Measurements from ENCODE around the gene IL9.

The IL9 gene

DNA sequence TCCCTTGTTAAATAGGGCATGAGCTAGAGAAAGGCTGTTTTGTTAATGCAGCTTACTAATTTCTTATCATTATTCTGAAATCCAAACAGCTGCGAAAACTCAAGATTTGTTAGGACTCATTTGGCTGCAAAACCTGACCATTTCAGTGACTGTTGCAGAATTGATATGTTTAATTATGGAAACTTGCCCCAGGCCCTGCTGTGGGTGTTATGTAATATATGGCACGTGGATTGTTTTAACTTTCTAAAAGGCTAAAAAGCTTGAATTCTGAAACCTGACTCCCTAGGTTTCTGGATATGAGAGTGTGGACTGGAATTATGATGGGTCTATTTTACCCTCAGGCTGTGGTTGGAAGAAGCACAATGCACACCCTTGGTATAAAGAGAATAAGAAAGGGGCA, 4.4 kb downstream of the IL9 start:
- no peak for DNase-seq

DNA sequence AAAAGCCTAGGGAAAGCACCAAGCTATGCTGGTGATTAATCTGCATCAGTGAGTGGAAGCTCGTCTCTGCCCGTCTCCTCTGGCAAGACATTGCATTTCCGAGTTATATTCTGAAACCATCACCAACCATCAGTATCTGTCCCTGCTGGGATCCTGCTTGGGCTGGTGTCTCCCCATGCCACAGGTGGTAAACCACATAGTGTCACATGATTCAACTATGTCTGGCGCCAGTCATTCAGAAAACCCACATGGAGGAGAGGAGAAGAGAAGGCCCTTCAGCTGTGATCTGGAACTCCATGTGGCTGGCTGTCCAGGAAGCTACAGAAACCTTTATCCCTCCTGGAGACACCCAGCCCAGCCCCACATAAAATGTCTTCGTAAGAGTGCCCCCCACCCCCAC, 4.8 kb downstream of the IL9 start:
- DNase-seq = peak in 1 of 5 donors; percentile 57

DNA sequence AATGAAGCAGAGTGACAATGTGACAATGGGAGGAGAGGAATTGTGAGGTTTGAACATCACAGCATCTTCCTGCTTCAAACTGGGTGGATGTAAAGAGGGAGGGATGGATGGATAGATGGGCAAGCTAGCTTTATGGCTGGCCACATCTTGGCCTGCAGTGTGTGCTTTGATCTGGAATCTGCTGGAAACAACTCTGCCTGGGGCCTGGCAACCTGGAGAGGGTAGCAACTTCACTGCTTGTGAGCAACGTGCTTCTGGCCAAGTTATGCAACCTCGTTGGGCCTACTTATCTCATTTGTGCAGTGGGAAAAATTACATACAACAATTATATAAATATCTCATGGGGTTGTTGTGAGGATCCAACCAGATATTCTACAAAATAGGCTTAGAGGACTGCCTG, 5.3 kb downstream of the IL9 start:
- DNase-seq = no peak

DNA sequence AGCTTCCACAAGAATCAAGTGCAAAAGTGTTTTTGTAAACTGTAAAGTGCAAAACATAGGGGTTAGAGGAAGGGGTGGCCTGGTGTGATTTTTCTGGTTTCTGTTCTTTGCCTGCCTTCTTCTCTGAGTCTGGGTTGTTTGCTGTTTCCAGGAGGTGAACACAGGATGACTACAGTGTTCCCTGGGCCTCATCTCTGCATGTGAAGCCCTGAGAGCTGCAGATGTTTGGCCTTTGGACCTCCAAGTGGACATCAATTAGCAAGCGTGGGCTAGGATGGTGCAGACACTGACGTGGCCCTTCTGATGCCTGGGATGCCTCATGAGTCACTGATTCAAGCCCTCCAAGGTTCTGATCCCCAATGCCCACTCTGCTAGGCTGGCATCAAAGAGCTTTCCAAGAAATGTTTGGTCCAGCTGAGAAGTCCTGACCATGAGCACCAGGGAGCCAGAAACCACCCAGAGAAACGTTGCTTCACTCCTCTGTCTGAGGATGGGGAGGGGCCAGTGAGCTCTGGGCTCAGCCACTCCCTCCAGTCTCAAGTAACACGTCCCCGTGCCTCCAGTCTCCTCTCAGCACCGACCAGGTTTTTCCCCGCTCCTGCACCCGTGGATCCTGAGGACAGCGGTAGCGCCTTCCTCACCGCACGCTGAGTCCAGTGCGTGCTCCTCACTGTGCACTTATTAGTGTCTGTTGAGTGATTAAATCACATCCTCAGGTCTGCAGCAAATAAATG, 7.6 kb downstream of the IL9 start:
- no peak for DNase-seq

DNA sequence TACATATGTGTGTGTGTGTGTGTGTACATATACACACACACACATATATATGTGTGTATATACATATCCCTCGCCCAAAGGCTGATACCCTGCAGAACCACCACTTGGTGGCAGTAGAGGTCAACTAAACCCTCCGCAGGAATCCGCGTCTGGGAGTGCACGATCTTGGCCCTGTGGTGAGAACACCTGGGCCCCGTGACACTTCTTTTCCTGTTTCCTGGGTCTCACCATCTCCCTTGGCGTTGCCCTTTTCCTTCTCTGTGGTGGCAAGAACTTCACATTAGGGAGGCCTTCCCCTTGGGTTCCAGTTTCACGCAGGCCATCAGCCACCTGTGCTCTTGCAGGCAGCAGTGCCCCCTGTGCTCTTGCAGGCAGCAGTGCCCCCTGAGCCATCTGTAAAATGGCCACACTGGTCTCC, 8.2 kb downstream of the IL9 start:
- peak; percentile 27 to 56 (median 40) for DNase-seq

DNA sequence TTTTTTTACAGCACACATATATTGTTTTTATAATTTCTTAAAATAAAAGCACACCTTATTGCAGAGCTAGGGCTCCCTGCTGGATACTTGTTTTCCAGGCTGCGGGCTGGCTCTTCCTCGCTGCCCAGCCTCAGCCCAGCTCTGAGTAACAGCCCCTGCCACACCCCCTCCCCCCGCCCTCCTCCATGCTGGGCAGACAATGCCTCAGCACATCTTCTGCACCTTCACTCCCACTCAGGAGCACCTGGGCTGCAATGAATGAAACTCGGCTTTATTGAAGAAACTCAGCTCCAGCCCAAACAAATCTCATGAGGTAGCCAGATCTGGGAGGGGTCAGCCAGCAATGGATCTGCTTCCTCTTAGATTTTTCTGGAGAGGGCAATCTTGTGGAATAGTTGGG, 9.5 kb downstream of the IL9 start:
- DNase-seq = no peak

DNA sequence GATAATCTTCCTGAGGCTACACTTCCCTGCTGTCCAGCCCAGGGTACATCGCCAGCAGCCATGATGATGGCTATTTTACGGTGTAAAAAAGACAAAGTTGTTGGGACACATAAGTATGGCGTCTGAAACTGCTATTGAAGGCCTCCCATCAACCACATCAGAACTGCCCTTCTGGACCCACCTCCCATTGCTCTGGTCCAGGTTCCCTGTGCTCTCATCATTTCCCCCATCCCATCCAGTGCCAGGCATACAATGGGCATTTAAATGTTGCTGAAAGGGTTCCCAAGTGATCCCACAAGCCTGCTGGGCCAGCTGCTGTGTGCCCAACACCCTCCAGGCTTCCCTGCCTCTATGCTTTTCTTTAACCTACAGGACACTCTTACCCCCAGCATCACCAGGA, 10.6 kb downstream of the IL9 start:
- no peak for DNase-seq

DNA sequence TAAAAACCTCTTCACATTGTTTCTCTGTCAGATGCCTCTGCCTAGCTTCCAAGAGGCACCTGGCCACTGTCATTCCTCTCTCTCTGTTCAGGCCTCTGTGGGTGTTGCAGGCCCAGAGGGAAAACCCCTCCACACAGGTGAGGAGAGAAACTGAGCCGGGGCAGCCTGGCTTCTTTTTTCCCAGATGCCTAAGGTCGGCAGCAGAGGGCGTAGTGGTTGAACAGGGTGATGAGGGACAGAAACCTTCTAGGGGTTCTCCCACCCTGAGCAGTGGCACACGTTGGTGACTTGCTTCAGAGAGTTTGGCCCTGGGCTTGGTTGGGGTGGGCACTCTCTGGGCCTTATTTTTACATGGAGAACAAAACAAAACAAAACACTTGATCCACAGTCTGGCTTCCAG, 12.2 kb downstream of the IL9 start:
- no peak for DNase-seq

DNA sequence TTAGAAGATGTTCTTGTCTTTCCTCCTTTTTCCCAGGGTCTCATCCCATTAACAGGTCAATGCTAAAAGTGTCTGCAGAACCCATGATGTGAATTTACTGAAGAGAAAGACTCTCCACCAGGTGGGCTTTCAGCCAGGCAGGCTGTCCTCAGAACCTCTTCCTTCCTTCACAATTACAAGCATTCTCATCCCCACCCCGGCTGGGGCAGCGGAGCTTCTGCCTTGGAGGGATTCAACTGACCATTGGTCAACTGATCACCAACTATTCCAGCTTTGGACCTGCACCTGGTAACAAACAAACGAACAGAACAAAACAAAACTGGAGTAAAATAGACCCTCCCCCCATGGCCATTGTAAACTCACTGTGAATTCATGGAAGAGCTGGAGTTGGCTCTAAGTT, 12.6 kb downstream of the IL9 start:
- DNase-seq = no peak

DNA sequence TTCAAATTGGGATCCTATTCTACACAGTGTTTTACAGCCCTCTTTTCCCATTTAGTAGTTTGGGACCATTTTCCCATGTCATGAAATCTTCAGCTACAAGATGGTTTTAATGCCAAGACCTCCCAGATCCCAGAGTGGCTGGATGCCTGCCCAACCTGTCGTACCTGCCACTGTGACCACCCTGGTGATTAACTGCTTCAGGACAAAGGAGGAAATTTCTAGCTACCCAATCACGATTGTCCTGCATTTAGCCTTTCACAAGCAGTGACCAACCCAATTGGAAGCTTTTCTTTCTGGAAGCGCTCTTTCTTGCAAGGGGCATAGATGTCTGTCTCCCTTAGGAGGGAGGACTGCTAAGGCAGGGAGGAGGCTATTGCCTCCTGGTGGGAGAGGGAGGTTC, 13.8 kb downstream of the IL9 start:
- no peak for DNase-seq

DNA sequence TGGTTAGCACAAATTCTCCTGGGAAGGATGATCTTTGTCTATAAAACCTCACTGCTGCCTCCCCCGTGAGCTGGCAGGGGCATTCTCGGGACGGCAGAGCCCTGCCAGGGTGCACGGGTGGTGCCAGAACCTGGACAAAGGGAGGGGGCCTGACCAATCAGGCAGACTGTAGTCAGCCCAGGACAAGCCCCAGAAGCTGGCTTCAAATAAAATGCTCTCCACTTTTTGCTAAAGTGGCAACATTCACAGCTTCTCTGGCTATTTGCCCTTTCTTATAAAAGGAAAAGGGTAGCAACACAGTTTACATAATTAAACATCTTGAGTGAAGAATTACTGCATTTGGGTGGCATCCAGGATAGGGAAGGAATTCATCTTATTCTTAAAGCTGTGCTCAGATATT, 14.4 kb downstream of the IL9 start:
- no peak for DNase-seq

DNA sequence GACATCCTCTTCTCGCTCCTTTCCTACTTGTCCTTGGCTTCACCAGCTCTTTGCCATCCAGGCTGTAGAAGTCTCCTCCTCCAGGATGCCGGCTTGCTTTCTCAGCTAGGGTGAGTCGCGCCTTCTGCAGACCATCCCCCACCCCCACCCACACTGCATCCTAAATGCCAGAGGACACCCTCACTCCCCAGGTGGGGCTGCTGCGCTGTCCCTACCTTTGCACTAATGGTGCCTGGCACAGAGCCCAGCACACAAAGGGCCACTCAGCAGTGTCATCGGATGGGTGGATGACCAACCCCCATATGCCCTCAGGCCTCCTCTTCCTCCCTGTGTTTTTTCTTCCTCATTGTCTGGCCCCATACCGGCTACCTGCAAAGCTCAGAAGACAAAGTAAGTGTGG, 14.8 kb downstream of the IL9 start:
- no peak for DNase-seq

DNA sequence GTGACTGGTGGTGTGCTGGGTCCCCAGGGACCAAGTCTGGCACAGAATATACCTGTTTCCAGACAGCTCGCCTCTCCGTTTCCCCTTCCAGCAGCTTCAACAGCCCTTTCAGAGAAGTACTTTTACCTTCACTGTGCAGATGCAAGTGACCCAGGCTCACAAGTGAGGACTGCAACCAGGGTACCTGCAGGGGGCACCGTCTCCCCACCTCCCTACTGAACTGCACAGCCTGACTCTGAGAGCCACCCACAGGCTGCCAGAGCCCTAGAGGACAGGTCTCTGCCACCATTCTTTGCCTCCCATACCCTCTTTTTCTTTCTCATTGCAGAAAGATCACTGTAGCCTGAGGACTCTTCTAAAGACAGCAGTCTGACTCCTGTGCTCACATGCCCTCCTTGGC, 15.4 kb downstream of the IL9 start:
- DNase-seq = no peak

DNA sequence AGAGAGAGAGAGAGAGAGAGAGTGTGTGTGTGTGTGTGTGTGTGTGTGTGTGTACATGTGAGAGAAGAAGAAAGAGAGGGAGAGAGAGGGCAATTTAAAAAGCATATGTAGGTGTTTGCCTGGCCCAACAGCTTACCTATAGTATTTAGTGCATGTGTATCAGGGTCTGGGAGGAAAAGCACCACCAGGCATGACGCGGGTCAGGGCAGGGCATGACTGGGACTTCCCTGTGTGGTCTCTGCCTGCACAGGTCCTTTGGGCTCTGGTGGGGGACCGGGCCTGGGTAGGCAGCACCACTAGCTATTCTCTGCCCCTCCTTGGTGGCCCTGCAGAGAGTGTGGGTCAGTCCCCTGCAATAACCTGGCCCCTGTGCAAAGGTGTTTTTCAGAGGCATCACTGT, 16.1 kb downstream of the IL9 start:
- no peak for DNase-seq

DNA sequence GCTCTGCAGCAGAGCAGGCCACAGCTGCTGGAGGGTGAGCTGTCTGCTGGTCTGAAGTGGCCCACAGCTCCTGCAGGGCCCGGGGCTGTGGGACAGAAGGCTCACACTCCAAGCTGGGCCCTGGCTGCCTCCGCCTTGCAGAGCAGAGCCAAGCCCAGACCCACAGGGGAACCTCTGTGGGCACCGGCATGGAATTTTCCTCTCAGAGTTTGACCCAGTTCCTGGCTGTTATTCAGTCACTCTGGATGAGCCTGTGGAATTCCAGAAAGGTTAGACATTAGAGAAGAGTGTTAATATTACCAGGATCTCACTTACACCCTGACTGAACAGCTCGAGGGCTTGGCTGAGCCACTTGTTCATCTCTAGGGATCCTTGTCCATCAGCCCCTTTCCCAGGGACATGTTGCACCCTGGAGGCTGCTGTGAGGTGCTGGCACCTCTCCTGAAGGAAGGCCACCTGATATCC, 17.5 kb downstream of the IL9 start:
- no peak for DNase-seq

DNA sequence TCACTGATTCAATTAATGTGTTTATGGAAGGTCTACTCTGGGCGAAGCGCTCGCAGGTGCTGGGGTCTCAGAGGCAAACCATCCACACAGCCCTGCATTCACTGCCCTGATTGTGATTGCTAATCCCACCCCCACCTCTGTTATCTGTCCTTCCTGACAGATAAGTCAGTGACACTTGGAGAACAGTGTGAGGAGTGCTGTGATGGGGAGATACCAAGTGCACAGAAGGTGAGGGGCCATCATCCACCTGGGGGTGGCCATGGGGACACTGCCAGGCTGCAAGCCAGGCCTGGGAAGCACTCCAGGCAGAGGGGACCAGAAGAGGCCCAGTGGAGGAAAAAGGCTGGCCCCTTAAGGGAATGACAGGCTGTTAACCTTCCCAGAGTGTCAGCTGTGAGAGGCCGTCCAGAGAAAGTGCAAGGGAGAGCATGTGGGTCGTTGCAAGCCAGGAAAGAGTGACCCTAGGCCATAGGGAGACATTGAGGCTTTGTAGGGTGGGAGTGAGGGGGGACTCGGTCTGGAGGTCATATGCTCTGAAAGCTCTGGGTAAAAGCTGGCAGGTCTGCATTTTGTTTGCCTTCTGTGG, 18.0 kb downstream of the IL9 start:
- DNase-seq = no peak

DNA sequence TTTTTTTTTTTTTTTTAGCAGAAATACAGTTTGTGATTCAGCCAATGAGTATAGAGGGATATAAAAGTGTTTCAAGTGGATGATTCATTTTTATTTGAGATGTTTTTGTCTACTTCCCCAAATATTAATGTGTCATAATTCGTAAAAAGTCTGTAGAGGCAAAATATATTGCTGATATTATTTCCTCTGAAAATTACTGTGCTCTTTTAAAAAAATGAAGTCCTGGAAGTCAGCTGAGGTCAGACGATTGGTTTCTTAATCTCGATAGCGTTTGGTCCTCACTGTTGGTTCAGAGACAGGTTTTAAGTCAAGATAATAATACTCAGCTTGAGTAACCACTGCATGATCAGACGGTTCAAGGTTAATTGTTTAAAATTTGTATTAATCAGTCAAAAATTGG, 19.5 kb downstream of the IL9 start:
- no peak for DNase-seq

DNA sequence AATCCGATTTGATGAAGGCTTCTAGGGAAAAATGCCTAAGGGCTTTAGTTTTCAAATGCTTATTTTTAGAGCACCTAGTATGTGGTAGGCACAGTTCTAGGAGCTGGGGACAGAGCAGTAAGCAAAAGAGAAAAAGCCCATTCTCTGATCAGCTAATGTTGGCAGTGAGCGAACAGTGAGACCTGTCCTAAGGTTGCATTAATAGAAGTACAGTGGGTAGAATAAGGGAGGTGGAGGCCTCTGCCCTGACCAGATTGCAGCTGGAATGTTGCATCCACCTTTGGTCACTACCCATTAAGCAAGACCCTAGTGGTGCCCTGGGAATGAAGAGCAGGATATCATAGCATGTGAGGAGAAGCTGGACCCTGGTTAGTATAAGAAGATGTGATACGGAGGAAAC, 20.1 kb downstream of the IL9 start:
- no peak for DNase-seq

DNA sequence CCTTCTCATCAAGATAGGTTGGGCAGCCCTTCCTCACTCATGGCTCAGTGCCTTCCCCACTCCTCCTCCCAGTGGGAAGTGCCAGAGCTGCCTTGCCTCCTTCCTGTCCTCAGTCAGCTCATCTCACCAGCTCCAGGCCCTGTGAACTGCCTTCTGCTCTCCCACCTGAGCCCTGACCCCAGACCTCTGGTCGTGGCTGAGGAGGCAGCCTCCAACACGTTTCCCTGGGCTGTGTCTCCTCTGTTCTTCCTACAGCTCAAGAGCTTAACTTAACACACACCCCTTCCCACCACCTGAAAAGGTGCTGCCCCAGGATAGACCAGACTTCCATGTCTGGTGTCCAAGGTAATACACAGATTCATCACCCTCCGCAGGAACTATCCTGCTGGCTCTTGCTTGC, 21.2 kb downstream of the IL9 start:
- DNase-seq = no peak

DNA sequence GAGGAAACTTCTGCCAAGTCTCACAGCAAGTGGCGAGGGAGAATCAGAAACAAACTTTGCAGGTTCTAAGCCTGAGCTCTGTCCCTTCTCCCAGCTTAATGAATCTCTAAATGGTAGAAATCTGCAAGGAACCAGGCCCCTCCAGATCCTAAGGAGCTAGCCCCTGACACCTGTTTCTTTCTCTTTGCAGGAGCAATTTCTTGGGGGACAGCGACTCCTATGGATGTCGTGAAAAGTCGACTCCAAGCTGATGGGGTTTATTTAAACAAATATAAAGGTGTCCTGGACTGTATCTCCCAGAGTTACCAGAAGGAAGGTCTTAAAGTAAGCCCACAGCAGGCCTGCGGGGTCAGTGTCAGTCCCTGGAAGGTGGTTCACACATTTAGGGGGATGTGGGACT, 21.8 kb downstream of the IL9 start:
- DNase-seq = no peak

DNA sequence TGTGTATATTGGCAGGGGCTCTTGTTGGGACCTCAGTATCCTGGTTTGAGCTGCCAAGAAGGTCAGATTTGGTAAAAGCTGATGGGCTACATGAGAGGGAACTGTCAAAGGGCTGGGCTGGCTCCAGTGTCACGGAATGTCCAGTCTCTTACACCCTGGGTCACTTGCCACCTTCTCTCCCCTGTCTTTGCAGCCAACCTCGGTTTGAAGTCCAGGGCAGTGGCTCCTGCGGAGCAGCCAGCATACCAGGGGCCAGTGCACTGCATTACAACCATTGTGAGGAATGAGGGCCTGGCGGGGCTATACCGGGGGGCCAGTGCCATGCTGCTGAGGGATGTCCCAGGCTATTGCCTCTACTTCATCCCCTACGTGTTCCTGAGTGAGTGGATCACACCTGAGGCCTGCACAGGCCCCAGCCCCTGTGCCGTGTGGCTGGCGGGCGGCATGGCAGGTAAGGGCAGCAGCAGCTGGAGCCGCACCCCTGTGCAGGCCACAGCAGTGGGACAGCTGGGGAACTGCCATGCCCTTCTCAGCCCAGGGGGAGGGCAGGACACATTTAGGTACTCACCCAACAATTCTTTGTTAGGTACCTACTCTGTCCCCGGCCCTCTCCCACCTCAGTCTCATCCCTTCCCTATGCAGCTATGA, 24.2 kb downstream of the IL9 start:
- DNase-seq = no peak

DNA sequence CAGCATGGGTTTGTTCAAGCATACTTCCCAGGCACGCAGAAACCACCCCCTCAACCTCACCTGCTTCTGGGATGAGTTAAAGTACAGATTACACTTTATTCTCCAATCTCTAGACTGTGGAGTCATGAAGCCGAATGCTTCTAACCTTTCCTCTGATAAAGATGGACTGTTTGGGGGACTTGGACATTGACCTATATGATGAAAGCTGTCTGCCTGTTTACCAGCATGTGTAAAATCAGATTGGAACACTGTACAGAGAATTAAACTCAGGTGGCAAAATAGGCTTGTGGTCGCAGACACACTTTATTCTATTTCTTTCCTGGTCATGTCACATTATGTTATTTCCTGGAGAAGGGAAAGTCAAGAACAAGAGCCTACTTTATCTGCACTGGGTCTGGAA, 25.7 kb downstream of the IL9 start:
- DNase-seq = no peak

DNA sequence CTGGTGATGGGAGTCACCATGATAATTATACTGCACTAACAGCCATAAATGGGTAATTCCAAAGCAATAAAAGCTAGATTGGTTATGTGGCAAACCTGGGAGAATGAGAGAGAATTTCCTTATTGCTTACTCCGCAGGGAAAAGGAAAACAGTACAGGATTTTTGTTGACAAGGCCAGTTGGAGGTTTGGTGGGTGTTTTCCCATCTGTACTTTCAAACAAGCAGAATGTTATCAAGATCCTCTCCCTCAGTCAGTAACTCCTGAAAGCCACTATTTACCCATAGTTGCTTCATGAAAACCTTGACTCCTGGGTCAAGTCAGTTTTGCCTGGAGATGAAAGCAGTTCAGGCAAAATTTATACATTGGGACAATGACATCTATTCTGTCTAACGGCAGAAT, 26.4 kb downstream of the IL9 start:
- DNase-seq = no peak

DNA sequence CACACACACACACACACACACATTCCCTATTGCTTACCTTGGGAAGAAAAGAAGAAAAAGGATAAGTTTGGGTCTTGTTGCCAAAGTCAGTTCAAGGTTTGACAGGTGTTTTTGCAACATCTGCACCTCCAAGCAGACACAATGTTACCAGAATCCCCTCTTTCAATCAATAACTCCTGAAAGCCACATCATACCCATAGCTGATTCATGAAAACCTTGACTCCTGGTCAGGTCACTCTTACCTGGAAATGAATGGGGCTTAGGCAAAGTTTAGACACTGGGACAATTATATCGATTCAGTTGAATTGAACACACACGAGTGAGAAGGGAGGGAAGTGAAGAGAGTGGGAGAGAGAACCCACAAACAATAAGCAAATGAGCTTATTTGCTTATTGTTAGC, 27.0 kb downstream of the IL9 start:
- no peak for DNase-seq

DNA sequence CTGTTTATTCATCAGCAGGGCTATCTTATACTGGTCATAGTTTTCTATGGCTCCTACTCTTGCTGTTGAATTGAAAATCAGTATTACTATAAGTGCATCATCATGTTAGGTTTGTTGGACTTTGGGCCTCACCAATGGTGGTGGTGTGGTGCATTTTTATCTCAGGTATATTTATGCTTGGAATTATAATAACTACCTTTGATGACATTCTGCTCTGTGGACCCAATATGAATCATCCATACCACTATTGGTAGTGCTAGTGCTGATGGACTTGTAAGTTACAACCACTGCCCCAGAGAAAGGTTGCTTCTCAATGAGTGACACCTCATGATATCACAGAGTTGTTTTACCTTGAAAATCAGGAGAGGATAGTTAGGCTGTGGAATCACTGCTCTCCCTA, 28.0 kb downstream of the IL9 start:
- no peak for DNase-seq
